ENCODE results near the gene JMJD6.
"Not testable (repeated sequence)": the region's sequence is repeated elsewhere in the genome, so short reads cannot be mapped to it uniquely, and the experiment has no call there.

JMJD6 gene

DNA sequence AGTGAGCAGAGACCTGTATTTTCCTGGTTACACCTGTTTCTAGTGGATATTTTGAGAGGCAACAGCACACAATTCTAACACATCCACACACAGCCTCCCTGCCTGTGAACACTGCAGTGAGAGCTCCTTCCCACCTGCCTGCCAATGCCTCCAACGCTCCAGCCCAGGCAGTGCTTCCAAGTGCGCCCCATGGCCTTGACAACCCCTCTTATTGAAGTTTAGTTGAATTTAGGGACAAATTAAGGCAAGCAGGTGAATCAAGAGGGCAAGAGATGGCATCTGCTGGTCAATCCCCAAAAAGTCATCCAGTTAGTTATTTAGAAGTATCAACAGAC, 10.9 kb downstream of the JMJD6 start:
- no peak for DNase-seq

DNA sequence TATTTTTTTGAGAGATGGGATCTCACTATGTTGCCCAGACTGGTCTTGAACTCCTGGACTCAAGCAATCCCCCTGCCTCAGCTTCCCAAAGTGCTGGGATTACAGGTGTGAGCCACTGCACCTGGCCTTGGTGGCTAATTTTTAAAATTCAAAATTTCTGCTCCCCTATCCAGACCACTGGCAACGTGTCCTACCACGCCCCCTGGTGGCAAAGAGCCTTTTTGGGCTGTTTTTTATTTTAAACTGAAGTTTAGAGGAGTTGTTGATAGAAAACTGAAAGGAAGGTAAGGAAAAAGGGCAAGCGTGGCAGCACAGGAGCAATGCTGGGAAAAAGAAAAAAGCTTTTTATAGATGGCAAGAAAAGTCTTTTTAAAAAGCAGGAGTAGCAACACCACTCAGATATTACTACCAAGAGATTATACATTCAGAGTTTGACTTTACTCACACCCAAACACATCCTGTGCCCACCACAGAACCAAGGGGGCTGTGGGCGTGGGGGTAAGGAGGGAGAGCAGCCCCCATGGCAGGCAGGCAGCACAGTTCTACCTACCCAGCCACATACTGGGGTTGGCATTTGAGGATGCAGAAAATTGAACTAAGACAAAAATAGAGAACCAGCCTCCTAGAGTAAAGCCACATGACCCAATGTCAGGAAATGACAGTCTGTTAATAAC, 11.4 kb downstream of the JMJD6 start:
- no peak for DNase-seq

DNA sequence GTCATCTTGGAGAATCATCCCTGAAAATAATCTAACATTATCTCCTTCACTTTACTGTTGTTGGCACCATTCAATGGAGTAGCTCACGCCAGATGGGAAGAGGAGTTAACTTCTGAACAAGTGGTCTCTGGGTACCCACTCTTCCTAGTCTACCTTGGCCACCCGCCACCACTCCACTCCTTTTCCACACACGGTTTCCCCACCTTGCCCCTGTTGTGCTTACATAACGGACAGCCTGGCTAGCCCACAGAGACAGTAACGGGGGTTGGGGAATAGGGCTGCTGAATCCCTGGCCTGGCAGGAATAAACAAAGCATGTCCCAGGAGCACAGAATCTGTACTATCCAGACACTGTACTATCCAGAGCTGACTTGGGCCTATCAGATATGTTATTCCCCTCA, 12.1 kb downstream of the JMJD6 start:
- DNase-seq, result no peak

DNA sequence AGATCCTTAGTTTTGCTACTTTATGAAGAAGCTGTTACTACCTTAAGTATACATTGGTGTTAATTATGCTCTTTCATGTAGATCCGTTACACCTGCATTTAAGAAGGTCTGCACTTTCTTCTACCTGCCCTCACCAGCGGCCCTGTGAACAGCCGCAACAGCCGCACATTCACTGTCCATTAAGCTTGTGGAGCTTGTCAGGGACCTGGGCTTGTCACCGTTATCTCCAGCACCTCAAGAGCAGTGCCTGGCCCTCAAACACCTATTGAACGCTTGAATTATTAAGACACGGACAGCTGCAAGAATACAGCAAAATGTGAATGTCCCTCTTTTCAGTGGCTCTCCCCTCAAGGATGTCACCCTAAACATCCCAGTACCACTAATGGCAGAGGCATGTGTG, 12.6 kb downstream of the JMJD6 start:
- no peak for DNase-seq

DNA sequence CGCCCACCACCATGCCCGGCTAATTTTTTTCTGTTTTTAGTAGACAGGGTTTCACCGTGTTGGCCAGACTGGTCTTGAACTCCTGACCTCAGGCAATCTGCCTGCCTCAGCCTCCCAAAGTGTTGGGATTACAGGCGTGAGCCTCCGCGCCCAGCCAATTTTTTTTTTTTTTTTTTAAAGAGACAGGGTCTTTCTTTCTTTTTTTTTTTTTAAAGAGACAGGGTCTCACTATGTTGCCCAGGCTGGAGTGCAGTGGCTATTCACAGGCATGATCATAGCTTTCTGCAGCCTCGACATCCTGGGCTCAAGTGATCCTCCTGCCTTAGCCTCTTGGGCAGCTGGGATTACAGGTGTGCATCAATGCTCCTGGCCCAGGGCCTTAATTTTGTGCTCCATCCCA, 14.1 kb downstream of the JMJD6 start:
- not testable (repeated sequence) for DNase-seq

DNA sequence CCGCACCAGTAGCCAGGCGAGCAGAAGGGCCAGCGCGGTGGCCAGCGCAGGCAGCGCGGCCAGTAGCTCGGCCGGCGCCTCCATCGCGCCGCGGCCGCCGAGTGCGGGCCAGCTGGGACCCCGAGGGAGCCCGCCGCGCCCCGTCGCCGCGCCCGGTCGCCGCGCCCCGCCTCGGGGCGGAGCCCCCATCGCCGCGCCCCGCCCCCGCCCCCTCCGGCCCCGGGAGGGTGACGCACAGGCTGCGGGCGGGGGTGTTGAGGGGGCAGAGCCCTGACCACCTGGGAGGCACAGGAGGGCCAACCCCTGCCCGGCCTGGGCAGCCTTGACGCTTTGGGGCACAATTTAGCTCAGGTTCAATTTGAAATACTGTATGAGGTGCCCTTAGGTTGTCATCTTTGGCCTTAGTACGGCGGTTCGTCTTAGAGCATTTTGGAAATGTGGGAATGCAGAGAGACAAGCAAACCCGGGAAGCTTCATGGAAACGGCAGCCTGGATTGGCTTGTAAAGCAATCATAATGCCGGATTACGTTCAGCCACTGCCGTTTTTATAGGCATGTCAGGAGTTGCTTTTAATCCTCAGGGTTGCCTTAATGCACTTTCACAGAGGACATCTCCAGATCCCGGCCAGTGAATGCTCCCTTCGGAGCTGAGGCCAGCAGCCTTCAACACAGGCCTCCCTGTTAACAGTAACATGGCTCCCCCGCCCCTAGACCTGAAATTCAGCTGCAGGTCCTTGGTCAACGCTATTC, 15.4 kb downstream of the JMJD6 start, which contains the start of gene MXRA7:
TSS of gene MXRA7 (minus strand) at position 103 of the 749 bp plus-strand sequence. CDS start at position 84, 19 bp downstream.
- peak; percentile 24 for DNase-seq

DNA sequence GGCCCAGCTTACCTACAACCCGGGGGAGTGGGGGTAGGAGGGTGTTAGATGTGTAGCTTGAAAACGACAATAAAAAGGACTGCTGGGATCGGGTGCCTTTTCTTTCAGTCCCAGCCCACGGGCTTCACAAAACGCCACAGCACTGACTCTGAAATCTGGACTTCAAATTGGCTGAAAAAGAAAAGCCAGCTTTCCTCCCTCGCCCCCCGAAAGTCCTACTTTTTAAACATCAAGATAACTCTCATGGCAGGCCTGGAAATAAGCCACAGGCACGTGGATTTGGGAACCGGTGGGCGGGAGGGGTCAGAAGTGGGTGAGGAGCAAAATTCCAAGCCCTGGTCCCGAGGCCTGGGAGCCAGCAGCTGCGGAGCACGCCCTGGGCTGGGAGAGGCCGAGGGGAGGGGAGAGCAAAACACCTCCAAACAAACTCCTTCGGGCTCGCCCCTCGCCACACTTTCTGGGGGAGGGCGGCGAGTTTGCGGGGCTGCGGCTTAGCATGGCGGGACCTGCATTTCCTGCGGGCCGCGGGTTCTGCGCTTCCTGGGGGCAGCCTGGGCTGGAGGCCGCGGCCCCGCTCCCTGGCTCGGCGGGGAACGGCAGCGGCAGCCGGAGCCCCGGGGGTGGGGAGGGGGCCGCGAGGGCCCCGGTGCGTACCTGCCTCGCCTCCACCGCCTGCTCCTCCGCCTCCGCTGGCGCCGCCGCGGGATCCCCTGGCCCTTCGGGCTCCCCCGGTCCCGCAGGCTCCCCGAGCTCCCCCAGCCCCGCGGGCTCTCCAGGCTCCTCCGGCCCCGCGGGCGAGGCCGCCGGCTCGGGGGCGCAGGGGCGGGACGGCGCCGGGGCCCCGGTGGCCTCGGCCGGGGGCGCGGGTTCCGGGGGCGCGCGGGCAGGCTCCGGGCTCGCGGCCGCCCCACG, 16.2 kb downstream of the JMJD6 start:
- DNase-seq, result not testable (repeated sequence)

DNA sequence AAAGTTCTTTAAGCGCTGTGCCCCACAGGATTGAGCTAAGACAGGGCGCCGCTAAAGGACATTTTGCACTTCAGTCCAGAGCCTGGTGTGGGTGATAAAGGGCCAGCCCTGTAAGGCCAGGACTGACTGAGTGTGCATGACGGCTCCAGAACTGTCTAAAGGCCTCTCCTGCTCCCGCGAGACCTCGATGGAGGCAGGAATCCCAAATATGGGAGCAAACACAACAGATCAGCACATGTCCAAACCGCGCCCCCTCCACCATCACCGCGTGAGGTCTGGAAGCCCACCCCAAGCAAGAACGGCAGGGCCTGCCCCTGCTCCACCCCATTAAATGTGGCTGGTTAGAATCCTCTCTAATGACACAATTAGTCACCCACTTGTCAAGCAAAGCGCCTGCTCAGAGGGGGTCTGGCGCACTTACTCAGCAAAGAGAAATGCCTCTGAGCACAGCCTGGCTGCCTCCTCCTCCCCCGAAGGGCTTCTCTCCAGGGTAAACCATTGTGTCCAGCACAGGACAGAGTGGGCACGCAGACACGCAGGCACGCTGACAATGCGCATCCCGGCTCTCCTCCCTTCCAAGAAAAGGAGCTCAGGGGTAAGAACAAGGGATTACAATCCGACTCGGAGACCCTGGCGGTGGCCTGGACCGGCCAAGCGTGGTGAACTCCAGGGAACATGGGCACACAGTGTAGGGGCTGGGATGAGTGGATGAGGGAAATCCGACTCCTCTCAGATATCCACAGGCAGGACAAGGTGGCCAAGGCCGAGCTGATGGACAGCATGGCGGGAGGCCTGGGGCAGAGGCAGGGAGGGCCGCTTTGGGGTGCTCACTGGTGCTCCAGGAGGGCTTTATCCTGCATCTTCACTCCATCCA, 17.1 kb downstream of the JMJD6 start:
- DNase-seq, result no peak

DNA sequence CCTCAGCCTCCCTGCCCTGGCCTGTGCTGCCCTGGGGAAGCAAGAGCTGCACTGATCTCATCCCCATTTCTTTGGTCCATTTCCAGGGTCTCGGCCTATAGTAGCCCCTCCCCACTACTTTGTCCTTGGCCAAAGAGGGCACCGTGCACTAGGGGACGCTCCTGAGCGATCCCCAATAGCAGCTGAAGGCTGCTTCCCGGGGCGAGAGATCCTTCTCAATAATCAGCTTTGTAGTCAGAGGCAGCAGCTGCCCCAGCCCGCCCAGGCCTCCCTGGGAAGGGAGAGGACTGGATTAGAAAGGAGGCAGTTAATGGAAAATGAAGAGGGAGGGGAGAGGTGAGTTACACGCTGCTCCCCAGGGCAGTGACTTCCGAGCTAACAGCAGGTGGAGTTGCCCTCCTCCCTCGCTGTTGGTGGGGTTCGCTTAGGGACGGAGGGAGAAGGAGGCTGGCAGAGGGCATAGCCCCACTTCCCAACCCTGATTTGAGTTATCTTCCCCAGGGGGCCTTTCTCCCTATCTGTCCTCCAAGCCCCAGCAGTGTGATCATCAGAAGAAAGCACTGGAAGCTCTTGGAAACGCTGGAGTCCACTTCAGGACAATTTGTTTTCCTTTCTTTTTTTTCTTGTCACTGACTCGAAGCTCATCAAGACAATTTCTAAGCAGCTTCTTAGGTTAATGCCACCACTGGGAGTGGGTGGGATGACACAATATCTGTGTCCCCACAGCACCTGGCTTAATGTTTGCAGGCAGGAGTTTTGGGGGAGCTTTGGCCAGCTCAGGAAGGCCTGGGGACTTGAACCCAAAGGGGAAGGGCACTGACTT, 18.2 kb downstream of the JMJD6 start:
- DNase-seq, result no peak

DNA sequence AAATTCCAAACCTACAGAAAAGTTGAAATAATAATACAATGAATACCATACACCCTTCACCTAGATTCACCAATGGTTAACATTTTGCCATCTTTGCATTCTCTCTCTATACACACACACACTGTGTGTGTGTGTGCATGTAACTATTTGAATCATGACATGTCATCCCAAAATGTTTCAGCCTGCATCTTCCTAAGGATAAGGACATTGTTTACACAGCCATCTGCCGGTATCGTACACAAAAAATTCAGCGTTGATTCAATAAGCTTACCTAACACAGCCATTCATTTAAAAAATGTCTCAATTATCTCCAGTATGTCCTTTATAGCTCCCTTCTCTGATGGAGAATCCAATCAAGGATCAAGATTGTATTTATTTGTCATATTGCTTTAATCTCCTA, 19.6 kb downstream of the JMJD6 start:
- no peak for DNase-seq

DNA sequence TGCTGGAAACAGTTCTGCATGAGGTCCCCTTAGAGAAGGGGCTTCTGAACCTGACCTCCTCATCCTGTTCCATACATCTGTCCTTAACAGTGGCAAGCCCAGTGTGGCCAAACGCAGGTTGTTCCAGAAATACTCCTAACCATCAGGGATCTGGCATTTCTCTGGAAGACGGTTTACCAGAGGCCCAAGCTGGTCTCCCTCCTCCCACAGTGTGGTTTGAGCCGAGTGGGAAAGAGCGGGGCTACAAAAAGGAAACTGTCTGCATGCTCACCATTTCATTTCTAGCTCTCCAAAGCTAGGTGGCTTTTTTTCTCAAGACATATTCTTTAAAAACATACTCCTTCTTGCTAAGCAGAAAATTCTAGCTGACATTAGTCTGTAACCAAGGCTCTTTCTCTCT, 21.6 kb downstream of the JMJD6 start:
- no peak for DNase-seq

DNA sequence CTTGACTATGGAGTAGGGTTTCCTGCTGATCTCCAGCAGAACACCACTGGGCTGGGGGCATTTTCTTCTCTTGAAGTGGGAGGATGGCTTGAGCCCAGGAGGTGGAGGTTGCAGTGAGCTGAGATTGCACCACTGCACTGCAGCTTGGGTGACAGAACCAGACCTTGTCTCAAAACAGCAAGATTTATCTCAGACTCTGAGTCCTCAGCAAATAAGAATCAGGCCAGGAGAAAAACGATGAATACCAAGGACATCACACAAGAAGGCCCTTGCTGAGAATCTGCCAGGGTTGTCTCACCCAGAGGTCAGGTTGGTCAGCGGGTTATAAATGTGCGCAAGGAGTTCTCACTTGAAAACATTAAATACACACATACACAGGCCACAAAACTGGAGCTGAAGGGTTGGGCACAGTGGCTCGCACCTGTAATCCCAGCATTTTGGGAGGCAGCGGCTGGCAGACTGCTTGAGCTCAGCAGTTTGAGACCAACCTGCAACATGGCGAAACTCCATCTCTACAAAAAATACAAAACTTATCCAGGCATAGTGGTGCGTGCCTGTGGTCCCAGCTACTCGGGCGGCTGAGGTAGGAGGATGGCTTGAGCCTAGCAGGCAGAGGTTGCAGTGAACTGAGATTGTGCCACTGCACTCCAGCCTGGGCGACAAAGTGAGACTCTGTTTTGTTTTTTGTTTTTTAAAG, 23.3 kb downstream of the JMJD6 start:
- no peak for DNase-seq

DNA sequence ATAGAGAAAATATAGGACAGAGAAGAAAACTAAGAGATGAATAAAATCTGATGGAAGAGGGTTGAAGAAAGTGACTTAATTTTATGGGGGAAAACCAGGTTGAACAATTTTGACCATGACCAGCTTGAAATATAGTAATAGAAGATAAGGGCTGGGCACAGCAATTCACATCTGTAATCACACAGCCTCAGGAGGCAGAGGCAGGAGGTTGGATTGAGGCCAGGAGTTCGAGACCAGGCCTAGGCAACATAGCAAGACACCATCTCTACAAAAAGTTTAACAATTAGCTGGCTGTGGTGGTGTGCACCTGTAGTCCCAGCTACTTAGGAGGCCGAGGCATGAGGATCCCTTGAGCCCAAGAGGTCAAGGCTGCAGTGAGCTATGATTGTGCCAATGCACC, 24.3 kb downstream of the JMJD6 start:
- DNase-seq, result no peak

DNA sequence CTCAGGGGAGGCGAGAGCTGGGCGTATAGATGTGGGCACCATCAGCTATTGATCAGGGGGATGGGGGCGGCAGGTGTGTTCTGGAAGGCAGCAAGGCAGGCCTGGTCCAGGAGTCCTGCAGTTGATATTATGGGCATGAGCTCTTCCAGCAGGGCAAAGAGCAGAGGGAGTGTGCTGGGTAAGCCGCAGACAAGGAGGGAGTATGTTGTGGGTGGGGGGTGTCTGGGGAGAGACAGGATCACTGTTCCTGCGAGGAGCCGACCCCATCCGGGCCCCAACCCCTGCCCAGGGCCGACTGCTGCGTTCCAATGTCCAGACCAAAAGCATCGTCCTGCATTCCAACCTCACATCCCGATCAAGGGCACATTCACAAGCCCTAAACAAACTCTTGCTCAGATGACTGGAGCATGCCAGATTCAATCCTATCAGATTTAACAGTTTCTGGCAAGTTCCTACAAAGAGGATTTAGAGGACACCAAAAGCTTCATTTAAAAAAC, 24.9 kb downstream of the JMJD6 start:
- no peak for DNase-seq

DNA sequence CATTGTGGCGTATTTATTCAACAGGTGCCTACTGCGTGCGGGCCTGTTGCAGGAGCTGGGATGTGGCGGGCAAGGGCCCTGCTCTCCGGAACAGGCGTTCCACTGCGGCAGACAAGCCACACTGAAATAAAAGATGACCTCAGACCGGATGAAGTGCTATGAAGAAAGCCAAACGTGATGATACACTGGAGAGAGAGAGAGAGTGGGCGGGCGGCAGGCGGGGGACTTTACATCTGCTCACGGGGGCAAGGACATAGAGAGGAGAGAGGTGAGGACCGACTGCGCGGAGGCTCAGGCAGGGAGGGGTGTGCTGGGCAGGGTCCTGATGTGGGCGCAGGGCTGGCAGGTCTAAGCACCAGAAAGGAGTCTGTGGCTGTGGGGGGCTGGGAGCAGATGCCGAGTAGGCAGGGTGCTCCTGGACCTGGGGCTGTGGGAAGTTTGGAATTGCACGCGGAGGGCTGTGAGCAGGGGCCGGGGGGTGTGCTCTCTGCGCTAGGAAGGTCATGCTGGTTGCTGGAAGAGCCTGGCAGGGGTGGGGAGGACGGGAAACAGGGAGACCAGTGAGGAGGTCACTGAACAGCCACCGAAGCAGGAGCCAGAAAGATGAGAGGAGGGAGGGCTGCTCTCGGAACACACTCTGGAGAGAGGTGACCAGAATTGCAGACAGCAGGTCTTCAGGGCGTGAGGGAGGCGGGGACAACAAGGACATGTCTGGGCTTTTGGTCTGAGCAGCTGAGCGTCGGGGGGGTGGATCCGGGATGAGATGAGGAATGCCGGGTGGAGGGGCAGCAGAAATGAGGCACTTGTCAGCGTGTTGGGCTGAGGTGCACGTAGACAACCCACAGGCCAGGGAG, 25.6 kb downstream of the JMJD6 start:
- DNase-seq, result no peak

DNA sequence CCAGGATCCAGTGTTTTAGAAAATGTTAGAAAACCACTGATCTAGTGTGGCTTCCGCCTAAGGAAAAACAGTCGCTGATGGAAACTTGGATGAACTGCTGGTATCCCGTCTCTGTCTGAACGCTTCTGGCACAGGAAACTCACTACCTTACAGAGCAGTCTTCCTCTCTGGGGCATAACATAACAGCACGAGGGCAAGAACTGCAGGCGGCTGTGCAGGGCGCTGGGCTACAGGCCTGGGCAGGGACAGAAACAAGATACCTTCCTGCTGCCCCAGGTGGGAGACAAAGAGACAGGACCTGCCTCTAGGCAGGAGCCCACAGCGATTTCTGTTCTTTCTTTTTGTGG, 26.2 kb downstream of the JMJD6 start:
- DNase-seq, result no peak

DNA sequence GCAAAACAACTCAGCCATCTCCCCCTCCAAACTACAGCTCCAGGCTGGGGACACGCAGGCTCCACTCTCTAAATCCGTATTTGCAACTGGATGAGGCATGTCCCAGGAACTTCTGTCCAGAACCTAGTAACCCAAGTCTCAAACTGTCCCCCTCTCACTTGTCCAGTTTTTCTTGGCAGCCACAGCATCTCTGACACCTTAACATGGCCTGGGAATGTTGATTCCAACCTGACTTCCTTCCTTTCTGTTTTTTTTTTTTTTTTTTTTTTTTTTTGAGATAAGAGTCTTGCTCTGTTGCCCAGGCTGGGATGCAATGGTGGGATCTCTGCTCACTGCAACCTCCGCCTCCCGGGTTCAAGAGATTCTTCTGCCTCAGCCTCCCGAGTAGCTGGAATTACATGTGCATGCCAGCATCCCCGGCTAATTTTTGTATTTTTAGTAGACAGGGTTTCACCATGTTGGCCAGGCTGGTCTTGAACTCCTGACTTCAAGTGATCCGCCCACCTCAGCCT, 27.9 kb downstream of the JMJD6 start:
- DNase-seq, result not testable (repeated sequence)

DNA sequence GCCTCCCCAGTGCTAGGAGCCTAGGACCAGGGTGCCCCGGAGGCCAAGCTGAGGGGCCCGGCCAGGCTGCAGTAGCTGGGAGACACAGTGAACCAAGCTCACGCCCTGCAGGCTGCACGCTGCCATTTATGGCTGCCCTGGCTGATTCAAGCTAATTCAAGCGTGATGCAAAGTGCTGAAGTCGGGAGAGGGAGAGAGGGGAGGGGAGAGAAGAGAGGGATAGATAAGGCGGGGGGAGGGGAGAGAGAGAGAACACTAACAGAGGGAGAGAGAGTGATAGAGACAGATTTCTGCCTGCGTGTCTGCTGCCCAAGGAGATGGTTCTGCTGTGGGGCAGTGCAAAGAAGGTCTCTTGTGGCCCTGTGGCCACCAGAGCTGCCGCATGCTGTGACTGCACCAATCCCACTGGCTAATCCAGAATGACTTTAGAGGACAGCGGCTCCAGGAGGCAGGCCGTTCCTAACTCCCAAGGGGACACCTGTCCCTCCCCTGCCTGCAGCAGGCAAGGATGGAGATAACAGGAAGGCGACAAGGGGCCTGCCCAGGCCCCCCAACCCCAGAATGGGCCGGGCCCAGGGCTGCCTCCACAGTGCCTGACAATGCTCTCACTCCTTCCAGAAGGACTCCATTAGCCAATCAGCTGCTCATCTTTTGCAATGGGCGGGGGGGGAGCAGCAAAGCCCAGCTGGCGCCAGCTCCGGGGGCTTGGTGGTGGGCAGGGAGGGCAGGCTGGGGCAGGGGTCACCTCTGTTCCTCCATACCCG, 28.5 kb downstream of the JMJD6 start:
- DNase-seq, result no peak

Data from NCI-H1048 (cell line).